Ovary (tissue), 9 donors: ENCODE data around the gene SLMAP. TPM values are rescaled to one million over a fixed set of nuclear protein-coding genes. Genes with fewer than 3 reads are reported as not detected.

Experiments
- DNase-seq, 5 donors: peaks; one replicate each; pipeline ENCODE4 v3.0.0-alpha.2; 2019 to 2020
- H3K27ac ChIP-seq, 2 donors: fragments of 200-600 bp; one replicate each; pipeline versions ENCODE4 v1.5.1 to v1.8.0; 2019 to 2022
- H3K27me3 ChIP-seq: fragments of 200-600 bp; one replicate; pipeline ENCODE4 v1.8.0; 2022
- H3K36me3 ChIP-seq: fragments of 200-600 bp; sonication (generic); one replicate; pipeline ENCODE4 v1.5.1; 2019
- H3K4me1 ChIP-seq: one replicate; pipeline ENCODE4 v1.8.1; 2013; ENCODE audit warnings: mild to moderate bottlenecking, moderate library complexity; ENCODE audit not compliant: insufficient read depth
- H3K4me3 ChIP-seq: fragments of 200-600 bp; sonication (generic); one replicate; pipeline ENCODE4 v1.5.1; 2017
- H3K9me3 ChIP-seq, 2 donors: fragments of 200-600 bp in 1 of 2; sonication (generic) in 1 of 2; one replicate each; pipeline versions ENCODE4 v1.5.1 to v1.8.1; 2013 to 2019; ENCODE audit warnings: mild to moderate bottlenecking in 1 of 2, moderate library complexity in 1 of 2
- CTCF ChIP-seq, 3 donors: fragments of 450-650 bp in 2 of 3; fragments of 200-600 bp in 1 of 3; IDR thresholded peaks; one replicate each; pipeline versions ENCODE4 v1.5.1 to v1.8.0; 2016 to 2022; ENCODE audit warnings: antibody characterized with exemption in 3 of 3, mild to moderate bottlenecking in 1 of 3
- EP300 ChIP-seq: sonication (generic); formaldehyde crosslinking; IDR thresholded peaks from one replicate; pipeline ENCODE4 v1.6.1; 2017; ENCODE audit warnings: antibody characterized with exemption
- POLR2A ChIP-seq: fragments of 450-650 bp; IDR thresholded peaks from one replicate; pipeline ENCODE4 v1.6.1; 2017; ENCODE audit warnings: antibody characterized with exemption, mild to moderate bottlenecking, moderate library complexity
- WGBS, 3 donors: extraction: QIAGEN DNeasy Blood & Tissue Kit in 1 of 3; methylation state at CpG; one replicate each; pipeline versions ENCODE4 v1.1.5 to v1.1.7; 2013 to 2017; 5-methylcytosine and 5-hydroxymethylcytosine counted together
- intact Hi-C, 4 donors: fragments of 100-400 bp; cut with DNase I; formaldehyde crosslinking; loops; one replicate each; pipeline versions ENCODE4 v1.11.0 to v1.15.1; 2022 to 2023
- polyA plus RNA-seq, 2 donors: library from polyadenylated mRNA; stranded (reverse); fragments of 200-250 nt in 1 of 2; fragments of 350-450 nt in 1 of 2; fragmentation: Illumina TruSeq in 1 of 2; extraction: RNeasy Lipid Tissue Mini Kit (QIAGEN cat#74804) in 1 of 2; gene quantifications; one replicate each; pipeline ENCODE4 v1.2.3, GENCODE V29; 2013 to 2014
- total RNA-seq, 7 donors: library from RNA; depleted of rRNA in 2 of 7; stranded (reverse); fragments of >200 nt in 2 of 7; fragmentation: NEBNext Ultra II Directional in 3 of 7; extraction: Animal tissue kit (Norgen Biotek cat#: 25700) in 3 of 7; gene quantifications; one replicate each; pipeline versions ENCODE4 v1.1.0 to v1.2.4, GENCODE V29; 2016 to 2023
- donor health status: DM: no; HTN: no; CAD: no; lungs with moderate emphysema.
- donor health status: DM: no; HTN: no; CAD: no.
- donor health status: Bipolar disorder and iron deficiency.
- donor health status: DM: yes; HTN: yes; CAD: no.
- donor health status: DM: no; HTN: no; CAD: no.
- donor health status: DM: yes; HTN: yes; CAD: no.

Gene SLMAP
- total and polyA plus RNA-seq, 9 donors, result 26.3 to 113 (median 73.8) TPM

- intact Hi-C loops, result no loop called here
- TF ChIP-seq CTCF (IDR thresholded peaks at IDR 0.05), result no peak
- no peak for TF ChIP-seq EP300
- no peak for TF ChIP-seq POLR2A
- no peak overlapping the region for H3K27ac ChIP-seq
Measured at GRCh38 chr3:57715686-57716085, 40.4 kb upstream of the SLMAP start.

GRCh38 chr3:57717205-57717868, 38.8 kb upstream of the SLMAP start:
- intact Hi-C loops, result no loop called here
- 92 to 94% (median 93%) methylated on average over 6 of the region's 6 CpGs for WGBS, 3 donors
- no peak overlapping the region for H3K4me3 ChIP-seq
- TF ChIP-seq POLR2A, result no peak
- TF ChIP-seq CTCF (IDR thresholded peaks at IDR 0.05), result no peak
- TF ChIP-seq EP300, result no peak
- no peaks in the 10 kb centered on the region for H3K27me3 ChIP-seq
- H3K4me1 ChIP-seq, result no peaks in the 10 kb centered on the region
- H3K27ac ChIP-seq, result no peak overlapping the region
- no peak for DNase-seq
- H3K36me3 ChIP-seq, result no peaks in the 10 kb centered on the region
- no peaks in the 10 kb centered on the region for H3K9me3 ChIP-seq

More at GRCh38 chr3:57715686-57716085, 40.4 kb upstream of the SLMAP start:
- H3K27me3 ChIP-seq, result no peaks in the 10 kb centered on the region
- no peaks in the 10 kb centered on the region for H3K36me3 ChIP-seq
- no peaks in the 10 kb centered on the region for H3K4me1 ChIP-seq
- WGBS, 3 donors, result 73 to 86% (median 80%) methylated on average over 4 of the region's 4 CpGs
- no peak overlapping the region for H3K4me3 ChIP-seq
- DNase-seq, result no peak
- no peaks in the 10 kb centered on the region for H3K9me3 ChIP-seq

- no peak for DNase-seq
- Histone ChIP-seq H3K4me1 (no peaks in the 10 kb centered on the region), H3K9me3 (no peaks in the 10 kb centered on the region), H3K27me3 (no peaks in the 10 kb centered on the region), H3K27ac (no peak overlapping the region), H3K4me3 (no peak overlapping the region), H3K36me3 (no peaks in the 10 kb centered on the region)
- TF ChIP-seq CTCF (IDR thresholded peaks at IDR 0.05) (no peak), POLR2A (no peak), EP300 (no peak)
- 88 to 92% (median 90%) methylated on average over 1 of the region's 1 CpG for WGBS, 3 donors
- intact Hi-C loops, result no loop called here
Measured at GRCh38 chr3:57718118-57718517, 38.0 kb upstream of the SLMAP start.

- intact Hi-C loops, result no loop called here
- TF ChIP-seq EP300 (no peak), CTCF (IDR thresholded peaks at IDR 0.05) (no peak), POLR2A (no peak)
- Histone ChIP-seq H3K36me3 (no peaks in the 10 kb centered on the region), H3K4me1 (peaks cover 2% of the 10 kb centered on the region), H3K9me3 (no peaks in the 10 kb centered on the region), H3K27ac (no peak overlapping the region), H3K27me3 (no peaks in the 10 kb centered on the region), H3K4me3 (no peak overlapping the region)
- no peak for DNase-seq
Measured at GRCh38 chr3:57726397-57726796, 29.7 kb upstream of the SLMAP start.
